Cortex of kidney (tissue), 1 donor: Measurements from ENCODE around the gene ANP32E.
"Not testable (repeated sequence)": the region's sequence is repeated elsewhere in the genome, so short reads cannot be mapped to it uniquely, and the experiment has no call there.

ENCODE experiments used
- DNase-seq: peaks from one replicate; lab custom pipeline; 2025; lab: John Stamatoyannopoulos, UW

ANP32E gene

GRCh38 chr1:150256554-150257341 lies 20.8 kb upstream of the ANP32E start:
- no peak for DNase-seq

GRCh38 chr1:150256198-150256553 lies 20.3 kb upstream of the ANP32E start:
- DNase-seq = no peak

GRCh38 chr1:150249936-150250335 lies 14.0 kb upstream of the ANP32E start:
- DNase-seq = no peak

GRCh38 chr1:150243003-150243402 lies 7.1 kb upstream of the ANP32E start:
- DNase-seq = no peak

GRCh38 chr1:150237746-150238145 lies 1.8 kb upstream of the ANP32E start:
- DNase-seq = no peak

DNA sequence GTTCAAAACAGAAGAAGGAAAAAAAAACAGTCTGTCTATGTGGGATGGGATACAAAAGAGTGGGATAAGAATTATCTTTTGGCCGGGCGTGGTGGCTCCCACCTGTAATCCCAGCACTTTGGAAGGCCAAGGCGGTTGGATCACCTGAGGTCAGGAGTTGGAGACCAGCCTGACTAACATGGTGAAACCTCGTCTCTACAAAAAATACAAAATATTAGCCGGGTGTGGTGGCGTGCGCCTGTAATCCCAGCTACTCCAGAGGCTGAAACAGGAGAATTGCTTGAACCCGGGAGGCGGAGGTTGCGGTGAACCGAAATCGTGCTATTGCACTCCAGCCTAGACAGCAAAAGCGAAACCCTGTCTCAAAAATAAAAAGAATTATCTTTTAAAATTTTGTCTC lies 1.3 kb upstream of the ANP32E start:
- not testable (repeated sequence) for DNase-seq

GRCh38 chr1:150236614-150237100 lies 745 bp upstream of the ANP32E start:
- DNase-seq = no peak

DNA sequence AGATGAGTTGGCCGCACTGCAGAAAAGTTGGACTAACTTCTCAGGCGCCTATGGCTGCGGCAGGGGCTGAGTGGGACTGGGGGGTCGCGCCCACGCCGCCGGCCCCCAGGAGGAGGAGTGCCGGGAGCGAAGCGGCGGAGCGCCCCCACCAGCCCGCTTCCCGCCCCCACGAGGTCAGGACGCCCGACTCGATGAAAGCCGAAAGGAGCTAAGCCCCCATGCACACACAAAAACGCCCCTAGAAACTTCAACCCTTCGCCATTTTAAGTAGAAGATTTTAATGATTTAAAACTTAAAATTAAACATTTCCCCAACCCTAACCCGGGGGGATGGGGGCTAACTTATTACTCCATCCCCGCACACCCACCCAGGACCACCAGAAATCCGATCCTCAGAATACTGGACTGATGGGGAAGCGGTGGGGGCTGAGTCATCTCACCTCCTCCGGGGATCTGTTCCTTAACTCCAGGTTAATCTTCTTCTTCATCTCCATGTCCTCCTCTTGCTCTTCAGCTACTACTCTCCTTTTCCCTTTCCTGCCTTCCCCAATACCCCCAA lies 539 bp downstream of the ANP32E start:
- DNase-seq = no peak

GRCh38 chr1:150234566-150235293 lies 1.2 kb downstream of the ANP32E start:
- DNase-seq = no peak

DNA sequence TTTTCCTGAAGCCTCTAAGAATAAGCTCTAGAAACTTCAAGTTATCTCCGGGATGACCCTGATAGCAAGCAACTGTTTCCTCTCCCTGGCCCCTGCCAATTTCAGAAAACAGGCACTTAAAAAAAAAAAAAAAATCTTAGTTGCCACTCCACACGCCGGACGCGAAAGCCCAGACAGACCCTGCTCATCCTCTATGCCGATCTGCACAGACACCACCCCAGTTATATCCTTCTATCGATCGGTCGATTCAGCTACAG lies 1.7 kb downstream of the ANP32E start:
- DNase-seq = no peak

GRCh38 chr1:150233359-150234308 lies 2.3 kb downstream of the ANP32E start:
- DNase-seq = no peak

- not testable (repeated sequence) for DNase-seq
These were observed 3.0 kb downstream of the ANP32E start for GRCh38 chr1:150232921-150233320.

- DNase-seq = not testable (repeated sequence)
These were observed 7.7 kb downstream of the ANP32E start for GRCh38 chr1:150228246-150228645.

DNA sequence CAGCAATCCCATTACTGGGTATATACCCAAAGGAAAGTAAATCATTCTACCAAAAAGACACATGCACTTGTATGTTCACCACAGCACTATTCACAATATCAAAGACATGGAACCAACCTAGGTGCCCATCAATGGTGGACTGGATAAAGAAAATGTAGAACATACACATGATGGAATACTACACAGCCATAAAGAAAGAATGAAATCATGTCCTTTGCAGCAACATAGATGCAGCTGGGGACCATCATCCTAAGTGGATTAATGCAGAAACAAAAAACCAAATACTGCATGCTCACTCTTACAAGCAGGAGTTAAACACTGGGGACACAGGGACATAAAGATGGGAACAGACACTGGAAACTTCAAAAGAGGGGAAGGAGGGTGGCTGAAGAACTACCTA lies 8.7 kb downstream of the ANP32E start:
- no peak for DNase-seq

DNA sequence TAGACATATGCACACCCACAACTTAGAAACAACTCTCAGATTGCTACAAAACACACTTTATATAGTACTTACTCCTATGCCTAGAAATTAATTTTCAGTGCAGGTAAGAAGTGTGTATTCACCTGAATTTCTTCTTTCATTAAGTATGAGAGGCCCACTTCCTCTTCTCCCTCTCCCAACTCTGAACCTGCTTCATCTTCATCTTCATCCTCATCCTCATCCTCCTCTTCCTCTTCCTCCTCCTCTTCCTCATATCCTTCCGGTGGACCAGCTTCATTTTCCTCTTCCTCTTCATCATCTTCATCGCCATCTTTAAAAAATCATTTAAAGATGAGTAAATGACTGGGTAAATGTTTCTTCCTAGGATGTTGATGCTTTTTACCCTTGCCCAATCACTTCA lies 9.4 kb downstream of the ANP32E start:
- no peak for DNase-seq

- no peak for DNase-seq
These were observed 10.4 kb downstream of the ANP32E start for GRCh38 chr1:150225546-150225945.

DNA sequence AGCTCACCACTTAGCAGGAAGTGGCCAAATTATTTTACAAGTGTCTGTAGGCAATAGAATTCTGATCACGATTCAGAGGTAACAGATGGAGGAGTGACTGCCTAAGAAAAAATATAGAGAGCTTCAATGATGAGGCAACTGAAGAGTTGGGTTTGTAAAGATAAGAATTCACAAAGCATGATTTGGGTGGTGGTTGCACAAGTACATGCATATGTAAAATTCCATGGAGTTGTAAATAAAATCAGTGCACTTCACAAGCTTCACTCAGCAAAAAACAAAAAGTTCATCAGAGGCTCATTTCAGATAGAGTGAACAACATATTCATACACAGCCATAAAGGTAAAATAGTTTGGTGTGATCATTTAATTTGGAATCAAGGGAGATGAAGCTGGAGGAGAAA lies 10.9 kb downstream of the ANP32E start:
- no peak for DNase-seq

DNA sequence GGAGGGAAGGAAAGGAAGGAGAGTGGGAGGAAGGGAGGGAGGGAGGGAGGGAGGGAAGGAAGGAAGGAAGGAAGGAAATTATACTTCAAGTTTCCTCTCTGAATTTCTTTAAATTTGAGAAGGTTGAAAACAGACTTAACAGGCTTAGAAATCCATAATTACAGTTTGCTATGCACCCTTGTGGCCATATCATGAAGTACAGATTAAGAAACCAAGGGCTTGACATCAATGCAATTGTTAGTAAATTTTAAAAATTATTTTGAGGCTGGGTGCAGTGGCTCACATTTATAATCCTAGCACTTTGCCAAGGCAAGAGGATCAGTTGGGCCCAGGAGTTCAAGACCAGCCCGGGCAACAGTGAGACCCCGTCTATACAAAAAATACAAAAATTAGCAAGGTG lies 14.4 kb downstream of the ANP32E start:
- no peak for DNase-seq

- not testable (repeated sequence) for DNase-seq
These were observed 20.1 kb downstream of the ANP32E start for GRCh38 chr1:150215855-150216254.

- DNase-seq = not testable (repeated sequence)
These were observed 21.7 kb downstream of the ANP32E start for GRCh38 chr1:150214099-150214756.
